Measurements from ENCODE around the gene RNF180.

- TF ChIP-seq CTCF (IDR thresholded peaks at IDR 0.05): no peak
- TF ChIP-seq POLR2A (IDR thresholded peaks at IDR 0.05): no peak
These were observed 10.7 kb downstream of the RNF180 start for GRCh38 chr5:64176301-64176700.

Data from thyroid gland (tissue), 4 donors.